Upper lobe of right lung (tissue), 1 donor: ENCODE measurements around the gene DSCAM. TPM values are rescaled to one million over a fixed set of nuclear protein-coding genes. Genes with fewer than 3 reads are reported as not detected.

Experiments used
- ATAC-seq: fragments of 200-7000 bp; cut with Tn5 transposase; one replicate; pipeline ENCODE4 v1.9.1; 2020; ENCODE audit warnings: mild to moderate bottlenecking, moderate library complexity
- DNase-seq: peaks from one replicate; pipeline ENCODE4 v3.0.0-alpha.2; 2020
- H3K27ac ChIP-seq: fragments of 200-600 bp; one replicate; pipeline ENCODE4 v1.8.0; 2022
- H3K27me3 ChIP-seq: fragments of 200-600 bp; one replicate; pipeline ENCODE4 v1.8.0; 2022; ENCODE audit warnings: mild to moderate bottlenecking
- H3K36me3 ChIP-seq: fragments of 200-600 bp; one replicate; pipeline ENCODE4 v1.8.0; 2022
- H3K4me1 ChIP-seq: fragments of 200-600 bp; one replicate; pipeline ENCODE4 v1.8.0; 2022
- H3K4me3 ChIP-seq: fragments of 200-600 bp; one replicate; pipeline ENCODE4 v1.8.0; 2022; ENCODE audit warnings: mild to moderate bottlenecking
- H3K9me3 ChIP-seq: fragments of 200-600 bp; one replicate; pipeline ENCODE4 v1.8.0; 2022
- CTCF ChIP-seq: fragments of 200-600 bp; IDR thresholded peaks from one replicate; pipeline ENCODE4 v1.8.0; 2022; ENCODE audit warnings: antibody characterized with exemption
- intact Hi-C: fragments of 100-400 bp; cut with DNase I; formaldehyde crosslinking; loops from one replicate; pipeline ENCODE4 v1.11.0; 2022
- total RNA-seq: library from RNA; stranded (reverse); fragmentation: NEBNext Ultra II Directional; extraction: Animal tissue kit (Norgen Biotek cat#: 25700); gene quantifications from one replicate; pipeline ENCODE4 v1.2.1, GENCODE V29; 2021
- donor health status: DM: no; HTN: yes; CAD: no; lungs with severe emphysema.

Gene DSCAM
- total RNA-seq, 1 donor from 2014 or later, result not detected

- Histone ChIP-seq H3K4me3 (no peak overlapping the region), H3K27ac (no peak overlapping the region), H3K36me3 (no peaks in the 10 kb centered on the region), H3K27me3 (peaks cover 5% of the 10 kb centered on the region), H3K9me3 (no peaks in the 10 kb centered on the region), H3K4me1 (no peaks in the 10 kb centered on the region)
- no peak for TF ChIP-seq CTCF
- no peak for DNase-seq
- ATAC-seq, result no peak
- intact Hi-C loops, result no loop called here
These were observed 667.8 kb downstream of the DSCAM start for GRCh38 chr21:40179166-40179565.

GRCh38 chr21:40178726-40179125 is 668.2 kb downstream of the DSCAM start:
- H3K27me3 ChIP-seq, result peaks cover 5% of the 10 kb centered on the region
- H3K9me3 ChIP-seq, result no peaks in the 10 kb centered on the region
- intact Hi-C loops, result no loop called here
- no peak overlapping the region for H3K4me3 ChIP-seq
- no peak overlapping the region for H3K27ac ChIP-seq
- no peaks in the 10 kb centered on the region for H3K4me1 ChIP-seq
- no peaks in the 10 kb centered on the region for H3K36me3 ChIP-seq
- TF ChIP-seq CTCF, result no peak
- ATAC-seq (no peak), DNase-seq (no peak)

- ATAC-seq, result no peak
- H3K9me3 ChIP-seq, result no peaks in the 10 kb centered on the region
- no peak for TF ChIP-seq CTCF
- no peak overlapping the region for H3K4me3 ChIP-seq
- H3K4me1 ChIP-seq, result no peaks in the 10 kb centered on the region
- H3K27me3 ChIP-seq, result peaks cover 5% of the 10 kb centered on the region
- intact Hi-C loops, result no loop called here
- H3K27ac ChIP-seq, result no peak overlapping the region
- H3K36me3 ChIP-seq, result no peaks in the 10 kb centered on the region
- no peak for DNase-seq
These were observed 669.0 kb downstream of the DSCAM start for GRCh38 chr21:40177979-40178378.

GRCh38 chr21:40176724-40177123 is 670.2 kb downstream of the DSCAM start:
- H3K27me3 ChIP-seq, result peaks cover 5% of the 10 kb centered on the region
- no peak for DNase-seq

GRCh38 chr21:40173816-40174215 is 673.1 kb downstream of the DSCAM start:
- no peaks in the 10 kb centered on the region for H3K36me3 ChIP-seq

More at GRCh38 chr21:40176724-40177123, 670.2 kb downstream of the DSCAM start:
- Histone ChIP-seq H3K27ac (no peak overlapping the region), H3K36me3 (no peaks in the 10 kb centered on the region), H3K4me3 (no peak overlapping the region), H3K9me3 (no peaks in the 10 kb centered on the region), H3K4me1 (no peaks in the 10 kb centered on the region)
- TF ChIP-seq CTCF, result no peak
- intact Hi-C loops, result no loop called here
- ATAC-seq, result no peak

More at GRCh38 chr21:40173816-40174215, 673.1 kb downstream of the DSCAM start:
- intact Hi-C loops, result no loop called here
- Histone ChIP-seq H3K9me3 (no peaks in the 10 kb centered on the region), H3K27me3 (peaks cover 5% of the 10 kb centered on the region), H3K27ac (no peak overlapping the region), H3K4me3 (no peak overlapping the region), H3K4me1 (no peaks in the 10 kb centered on the region)
- no peak for TF ChIP-seq CTCF
- DNase-seq, result no peak
- no peak for ATAC-seq
